C4-2B (cell line): Measurements from ENCODE around the gene MTA1.

ENCODE experiments used
- H3K27ac ChIP-seq: fragments of 450-650 bp; 2 replicates; pipeline ENCODE4 v1.5.1; 2017
- ZFX ChIP-seq: fragments of 450-650 bp; IDR thresholded peaks from 2 replicates; pipeline ENCODE4 v1.6.1; 2017
- TF ChIP-seq, protein P1 (sequence below): fragments of 450-650 bp; conservative IDR thresholded peaks from 2 replicates; pipeline ENCODE4 v1.5.1; 2017; ENCODE audit warnings: mild to moderate bottlenecking

Gene MTA1

DNA sequence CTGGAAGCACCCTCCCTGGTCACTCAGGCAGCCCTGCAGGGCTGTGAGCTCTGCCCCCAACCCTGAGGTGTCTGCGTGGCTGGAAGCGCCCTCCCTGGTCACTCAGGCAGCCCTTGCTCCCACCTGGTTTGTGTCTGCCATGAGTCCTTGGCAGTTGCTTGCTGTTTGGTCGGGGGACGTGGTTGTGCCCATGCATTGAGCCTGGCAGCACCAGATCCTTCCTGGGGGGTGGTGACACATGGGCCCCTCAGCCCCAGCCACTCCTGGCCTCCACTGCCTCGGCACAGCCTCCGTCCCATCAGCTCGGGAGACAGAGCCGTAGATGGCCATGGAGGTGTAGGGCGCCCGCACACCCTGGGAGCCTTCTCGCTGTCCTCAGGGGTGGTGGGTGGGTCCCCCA lies 19.6 kb downstream of the MTA1 start:
- no peak for TF ChIP-seq ZFX
- TF ChIP-seq, protein P1, sequence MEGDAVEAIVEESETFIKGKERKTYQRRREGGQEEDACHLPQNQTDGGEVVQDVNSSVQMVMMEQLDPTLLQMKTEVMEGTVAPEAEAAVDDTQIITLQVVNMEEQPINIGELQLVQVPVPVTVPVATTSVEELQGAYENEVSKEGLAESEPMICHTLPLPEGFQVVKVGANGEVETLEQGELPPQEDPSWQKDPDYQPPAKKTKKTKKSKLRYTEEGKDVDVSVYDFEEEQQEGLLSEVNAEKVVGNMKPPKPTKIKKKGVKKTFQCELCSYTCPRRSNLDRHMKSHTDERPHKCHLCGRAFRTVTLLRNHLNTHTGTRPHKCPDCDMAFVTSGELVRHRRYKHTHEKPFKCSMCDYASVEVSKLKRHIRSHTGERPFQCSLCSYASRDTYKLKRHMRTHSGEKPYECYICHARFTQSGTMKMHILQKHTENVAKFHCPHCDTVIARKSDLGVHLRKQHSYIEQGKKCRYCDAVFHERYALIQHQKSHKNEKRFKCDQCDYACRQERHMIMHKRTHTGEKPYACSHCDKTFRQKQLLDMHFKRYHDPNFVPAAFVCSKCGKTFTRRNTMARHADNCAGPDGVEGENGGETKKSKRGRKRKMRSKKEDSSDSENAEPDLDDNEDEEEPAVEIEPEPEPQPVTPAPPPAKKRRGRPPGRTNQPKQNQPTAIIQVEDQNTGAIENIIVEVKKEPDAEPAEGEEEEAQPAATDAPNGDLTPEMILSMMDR, result no peak
- H3K27ac ChIP-seq, result no peak overlapping the region

DNA sequence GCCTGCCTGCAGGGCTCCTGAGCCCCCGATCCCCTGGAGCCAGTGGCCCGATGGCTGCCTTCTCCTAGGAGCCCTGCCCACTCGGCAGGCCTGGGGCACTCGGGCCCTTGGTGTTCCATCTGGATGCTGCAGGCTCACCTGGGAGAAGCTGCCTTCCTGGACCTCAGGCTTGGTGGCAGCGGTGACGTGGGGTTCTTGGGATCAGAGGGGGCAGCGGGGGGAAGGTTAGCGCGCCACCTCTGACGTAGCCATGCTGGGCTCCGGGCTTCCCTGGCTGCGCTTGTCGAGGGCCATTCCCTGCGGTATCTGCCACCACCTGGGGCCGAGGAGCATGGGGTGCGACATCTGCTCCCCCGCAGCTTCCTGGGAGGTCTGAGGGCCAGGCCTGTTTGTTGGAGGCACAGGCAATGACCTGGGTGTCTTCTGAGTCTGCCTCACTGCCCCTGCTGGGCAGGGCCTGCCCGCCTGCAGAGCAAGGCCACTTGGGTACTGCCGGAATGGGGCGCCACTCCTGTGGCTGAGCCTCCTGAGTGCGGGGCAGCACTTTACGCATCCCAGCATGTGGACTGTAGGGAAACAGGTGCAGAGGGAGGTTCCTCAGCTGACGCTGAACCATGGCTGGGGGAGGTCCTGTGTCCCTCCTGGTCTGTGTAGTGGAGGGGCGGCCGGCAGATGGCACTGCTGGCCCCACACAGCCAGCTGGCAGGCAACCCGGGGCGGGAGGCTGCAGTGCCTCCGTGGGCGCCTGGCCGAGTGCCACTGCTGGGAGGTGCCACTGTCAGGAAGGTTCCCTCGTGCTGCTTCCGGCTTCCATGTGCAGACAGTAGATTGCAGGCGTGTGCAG lies 20.3 kb downstream of the MTA1 start:
- no peak for TF ChIP-seq ZFX
- TF ChIP-seq, protein P1, result no peak
- no peak overlapping the region for H3K27ac ChIP-seq

DNA sequence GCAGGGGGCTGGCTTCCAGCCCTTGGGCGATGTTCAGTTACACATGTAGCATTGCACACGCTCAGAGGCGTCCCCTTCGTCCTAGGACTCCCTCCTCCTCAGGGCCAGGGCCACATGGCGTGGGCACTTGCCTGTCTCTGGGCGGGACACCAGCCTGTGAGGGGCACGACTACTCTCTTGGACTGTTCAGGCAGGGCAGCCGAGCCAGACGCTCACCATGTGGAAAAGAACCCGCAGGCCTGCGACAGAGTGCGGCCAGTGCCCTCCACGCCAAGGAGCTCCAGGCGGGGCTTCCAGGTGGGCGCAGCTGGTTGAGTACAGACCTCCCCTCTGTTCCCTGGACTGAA lies 20.9 kb downstream of the MTA1 start:
- H3K27ac ChIP-seq, result no peak overlapping the region
- TF ChIP-seq ZFX, result no peak
- TF ChIP-seq, protein P1, result no peak

DNA sequence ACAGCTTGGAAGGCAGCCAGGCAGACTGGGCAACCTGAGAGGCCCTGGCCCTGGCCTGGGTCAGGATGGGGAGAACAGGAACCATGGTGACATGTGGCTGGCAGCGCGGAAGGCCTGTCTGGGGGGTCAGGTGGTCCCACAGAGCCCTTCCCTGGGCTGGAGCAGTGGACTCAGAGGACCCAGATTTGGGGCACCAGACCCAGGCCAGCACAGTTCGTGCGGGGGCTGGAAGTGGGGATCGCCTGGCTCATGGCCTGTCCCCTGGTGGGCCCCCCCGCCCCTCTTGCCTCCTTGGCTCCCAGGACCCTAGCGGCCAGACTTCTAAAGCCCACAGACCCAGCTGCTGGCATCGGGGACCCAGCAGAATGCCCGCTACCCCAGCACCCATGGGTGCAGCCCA lies 21.4 kb downstream of the MTA1 start:
- no peak overlapping the region for H3K27ac ChIP-seq
- no peak for TF ChIP-seq ZFX
- TF ChIP-seq, protein P1, result no peak

DNA sequence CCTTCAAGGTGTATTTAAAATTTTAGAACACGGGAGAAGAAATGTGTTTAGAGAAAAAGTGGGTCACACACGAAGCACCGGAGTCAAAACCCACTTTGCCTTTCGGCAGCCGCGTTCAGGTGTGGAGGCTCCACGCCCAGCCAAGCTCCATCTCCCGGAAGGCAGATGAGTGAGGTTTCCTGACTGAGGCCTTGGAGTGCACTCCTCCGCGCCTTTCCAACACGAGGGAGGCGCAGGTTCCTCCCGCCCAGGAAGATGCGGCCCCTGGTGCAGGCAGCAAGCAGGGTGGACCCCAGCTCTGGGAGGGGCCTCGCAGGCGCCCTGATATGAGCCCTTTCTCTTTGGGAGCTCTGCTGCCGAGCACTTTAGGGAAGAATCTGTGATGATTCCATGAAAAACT lies 22.5 kb downstream of the MTA1 start:
- H3K27ac ChIP-seq, result no peak overlapping the region
- no peak for TF ChIP-seq ZFX
- TF ChIP-seq, protein P1, result no peak

DNA sequence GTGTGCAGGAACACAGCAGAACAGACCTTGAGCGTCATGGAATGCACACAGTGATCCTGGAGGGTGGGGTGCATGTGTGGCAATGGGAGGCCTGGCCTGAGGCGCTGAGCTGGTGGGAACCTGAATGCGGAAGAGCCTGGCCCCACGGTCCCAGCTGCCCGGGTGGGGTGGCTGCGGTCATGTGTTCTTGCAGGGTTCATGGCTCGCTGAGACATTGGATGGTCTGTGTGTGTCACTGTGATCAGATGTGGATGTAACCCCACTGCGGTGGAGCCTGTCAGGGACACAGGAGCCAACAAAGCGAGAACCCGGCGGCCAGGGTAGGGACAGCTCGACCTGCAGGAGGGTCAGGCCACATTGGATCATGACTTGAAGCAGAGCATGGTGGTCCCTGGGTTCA lies 23.2 kb downstream of the MTA1 start:
- H3K27ac ChIP-seq, result no peak overlapping the region
- TF ChIP-seq, protein P1, result no peak
- no peak for TF ChIP-seq ZFX

DNA sequence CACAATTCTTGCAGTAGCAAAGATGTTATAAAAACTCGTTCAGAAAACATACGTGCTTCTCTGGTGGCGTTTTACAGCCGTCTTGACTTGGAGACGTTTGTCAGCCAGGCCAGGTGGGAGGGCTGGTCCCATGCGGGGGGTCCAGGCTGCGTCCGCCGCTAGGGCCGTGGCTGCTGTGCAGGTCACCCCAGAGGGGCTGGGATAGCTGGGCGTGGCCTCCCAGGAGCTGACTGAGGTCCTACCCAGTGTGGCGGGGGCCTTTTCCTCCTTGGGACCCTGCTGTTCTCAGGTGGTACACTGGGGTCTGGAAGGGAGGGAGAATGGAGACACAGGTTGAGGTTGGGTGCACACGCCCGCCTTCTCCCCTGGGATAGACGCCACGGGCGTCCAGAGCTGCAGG lies 25.2 kb downstream of the MTA1 start:
- H3K27ac ChIP-seq, result no peak overlapping the region
- TF ChIP-seq ZFX, result no peak
- TF ChIP-seq, protein P1, result no peak
